HepG2 (cell line): ENCODE data around the gene METRN. TPM values are rescaled to one million over a fixed set of nuclear protein-coding genes. Genes with fewer than 3 reads are reported as not detected.

Experiments used
- BRF2 ChIP-seq: sonication (generic); formaldehyde crosslinking; IDR thresholded peaks from 2 replicates; pipeline ENCODE4 v1.8.1; 2022; ENCODE audit warnings: mild to moderate bottlenecking, missing genetic modification reagents
- SMAD1 ChIP-seq: sonication (generic); formaldehyde crosslinking; IDR thresholded peaks from 2 replicates; pipeline ENCODE4 v1.4.0; 2020; ENCODE audit warnings: missing genetic modification reagents, low read depth, mild to moderate bottlenecking, borderline replicate concordance
- WIZ ChIP-seq: sonication (generic); formaldehyde crosslinking; IDR thresholded peaks from 2 replicates; pipeline ENCODE4 v1.5.1; 2020; ENCODE audit warnings: mild to moderate bottlenecking, missing genetic modification reagents
- ZBTB3 ChIP-seq: sonication (generic); formaldehyde crosslinking; IDR thresholded peaks from 2 replicates; pipeline ENCODE4 v1.4.0; 2020; ENCODE audit warnings: low read depth, mild to moderate bottlenecking, moderate library complexity, missing genetic modification reagents, borderline replicate concordance
- ZNF280B ChIP-seq: sonication (generic); formaldehyde crosslinking; IDR thresholded peaks from 2 replicates; pipeline ENCODE4 v1.5.0; 2020; ENCODE audit warnings: missing genetic modification reagents, mild to moderate bottlenecking, borderline replicate concordance
- ZNF281 ChIP-seq: sonication (generic); formaldehyde crosslinking; IDR thresholded peaks from 2 replicates; pipeline ENCODE4 v1.4.0; 2020; ENCODE audit warnings: missing genetic modification reagents, borderline replicate concordance
- ZNF569 ChIP-seq: sonication (generic); formaldehyde crosslinking; IDR thresholded peaks from 2 replicates; pipeline ENCODE4 v1.5.0; 2020; ENCODE audit warnings: mild to moderate bottlenecking, missing genetic modification reagents, moderate library complexity, borderline replicate concordance
- ZNF713 ChIP-seq: sonication (generic); formaldehyde crosslinking; IDR thresholded peaks from 2 replicates; pipeline ENCODE4 v1.4.0; 2020; ENCODE audit warnings: mild to moderate bottlenecking, missing genetic modification reagents
- ZNF781 ChIP-seq: sonication (generic); formaldehyde crosslinking; IDR thresholded peaks from 2 replicates; pipeline ENCODE4 v1.5.1; 2020; ENCODE audit warnings: borderline replicate concordance, mild to moderate bottlenecking, missing genetic modification reagents; ENCODE audit errors: not compliant biosample characterization
- ZNF782 ChIP-seq: sonication (generic); formaldehyde crosslinking; IDR thresholded peaks from 2 replicates; pipeline ENCODE4 v1.4.0; 2020; ENCODE audit warnings: missing genetic modification reagents, mild to moderate bottlenecking, borderline replicate concordance
- polyA plus RNA-seq, 8 experiments: library from polyadenylated mRNA; depleted of rRNA in 3 of 8; stranded (reverse) in 7 of 8; unstranded in 1 of 8; fragments of >200 nt; fragmentation: Illumina TruSeq in 4 of 8; extraction: Trizol in 4 of 8; gene quantifications; 2 replicates each; pipeline versions ENCODE4 v1.2.1 to v1.2.3, GENCODE V29; 2011 to 2016; ENCODE audit warnings: low read depth in 4 of 8, missing spikeins in 1 of 8, mixed read lengths in 1 of 8; ENCODE audit not compliant: insufficient read depth in 1 of 8
- total RNA-seq, 5 experiments: library from RNA; depleted of rRNA; stranded (reverse); fragments of >200 nt; fragmentation: Illumina TruSeq; extraction: Trizol; gene quantifications; 2 replicates each; pipeline ENCODE4 v1.2.3, GENCODE V29; 2016; ENCODE audit warnings: low read depth in 1 of 5
- TF ChIP-seq, protein P1 (sequence below), 2 experiments: IDR thresholded peaks; 2 replicates each; pipeline ENCODE4 v1.6.1; 2011 to 2012; ENCODE audit warnings: low read length in 2 of 2, borderline replicate concordance in 1 of 2, low read depth in 1 of 2, mild to moderate bottlenecking in 1 of 2, moderate library complexity in 1 of 2
- TF ChIP-seq, protein P2 (sequence below): IDR thresholded peaks from 2 replicates; pipeline ENCODE4 v1.6.1; 2016
- TF ChIP-seq, protein P3 (sequence below): sonication (generic); formaldehyde crosslinking; IDR thresholded peaks from 2 replicates; pipeline ENCODE4 v1.4.0; 2020; ENCODE audit warnings: missing genetic modification reagents
- TF ChIP-seq, protein P4 (sequence below): sonication (generic); formaldehyde crosslinking; IDR thresholded peaks from 2 replicates; pipeline ENCODE4 v1.8.1; 2023; ENCODE audit warnings: mild to moderate bottlenecking, moderate library complexity, missing genetic modification reagents

METRN gene
- total and polyA plus RNA-seq, 2 of the 13 experiments (the other 11 are each of a cell fraction or from before 2014, with no cell fraction given): 25.5 to 46.1 TPM

DNA sequence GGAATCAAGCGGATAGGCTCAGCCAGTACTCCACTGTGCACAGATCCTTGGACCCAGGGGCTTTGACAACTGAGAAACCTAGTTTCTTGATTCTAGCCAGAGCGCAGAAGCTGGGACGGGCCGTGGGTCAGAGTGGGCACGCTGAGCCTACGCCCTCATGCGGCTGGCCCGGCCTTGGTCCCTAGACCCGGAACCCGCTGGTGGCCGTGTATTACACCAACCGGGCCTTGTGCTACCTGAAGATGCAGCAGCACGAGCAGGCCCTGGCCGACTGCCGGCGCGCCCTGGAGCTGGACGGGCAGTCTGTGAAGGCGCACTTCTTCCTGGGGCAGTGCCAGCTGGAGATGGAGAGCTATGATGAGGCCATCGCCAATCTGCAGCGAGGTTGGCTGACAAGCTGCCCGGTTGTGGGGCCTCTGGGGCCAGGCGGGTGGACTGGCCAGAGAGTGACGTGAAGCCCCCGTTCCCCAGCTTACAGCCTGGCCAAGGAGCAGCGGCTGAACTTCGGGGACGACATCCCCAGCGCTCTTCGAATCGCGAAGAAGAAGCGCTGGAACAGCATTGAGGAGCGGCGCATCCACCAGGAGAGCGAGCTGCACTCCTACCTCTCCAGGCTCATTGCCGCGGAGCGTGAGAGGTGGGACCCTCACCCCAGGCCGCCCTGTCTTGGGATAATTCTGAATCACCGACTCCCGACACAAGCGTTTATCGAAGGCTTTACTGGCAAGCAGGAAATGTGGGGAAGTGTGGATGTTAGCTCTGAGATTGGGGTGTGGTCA lies 33.8 kb upstream of the METRN start (continued):
- no peak for TF ChIP-seq WIZ (CRISPR knock-in tag)
- TF ChIP-seq ZNF781 (CRISPR knock-in tag): no peak
- no peak for TF ChIP-seq ZNF782 (CRISPR knock-in tag)
- no peak for TF ChIP-seq ZNF280B (CRISPR knock-in tag)
- TF ChIP-seq, protein P1, sequence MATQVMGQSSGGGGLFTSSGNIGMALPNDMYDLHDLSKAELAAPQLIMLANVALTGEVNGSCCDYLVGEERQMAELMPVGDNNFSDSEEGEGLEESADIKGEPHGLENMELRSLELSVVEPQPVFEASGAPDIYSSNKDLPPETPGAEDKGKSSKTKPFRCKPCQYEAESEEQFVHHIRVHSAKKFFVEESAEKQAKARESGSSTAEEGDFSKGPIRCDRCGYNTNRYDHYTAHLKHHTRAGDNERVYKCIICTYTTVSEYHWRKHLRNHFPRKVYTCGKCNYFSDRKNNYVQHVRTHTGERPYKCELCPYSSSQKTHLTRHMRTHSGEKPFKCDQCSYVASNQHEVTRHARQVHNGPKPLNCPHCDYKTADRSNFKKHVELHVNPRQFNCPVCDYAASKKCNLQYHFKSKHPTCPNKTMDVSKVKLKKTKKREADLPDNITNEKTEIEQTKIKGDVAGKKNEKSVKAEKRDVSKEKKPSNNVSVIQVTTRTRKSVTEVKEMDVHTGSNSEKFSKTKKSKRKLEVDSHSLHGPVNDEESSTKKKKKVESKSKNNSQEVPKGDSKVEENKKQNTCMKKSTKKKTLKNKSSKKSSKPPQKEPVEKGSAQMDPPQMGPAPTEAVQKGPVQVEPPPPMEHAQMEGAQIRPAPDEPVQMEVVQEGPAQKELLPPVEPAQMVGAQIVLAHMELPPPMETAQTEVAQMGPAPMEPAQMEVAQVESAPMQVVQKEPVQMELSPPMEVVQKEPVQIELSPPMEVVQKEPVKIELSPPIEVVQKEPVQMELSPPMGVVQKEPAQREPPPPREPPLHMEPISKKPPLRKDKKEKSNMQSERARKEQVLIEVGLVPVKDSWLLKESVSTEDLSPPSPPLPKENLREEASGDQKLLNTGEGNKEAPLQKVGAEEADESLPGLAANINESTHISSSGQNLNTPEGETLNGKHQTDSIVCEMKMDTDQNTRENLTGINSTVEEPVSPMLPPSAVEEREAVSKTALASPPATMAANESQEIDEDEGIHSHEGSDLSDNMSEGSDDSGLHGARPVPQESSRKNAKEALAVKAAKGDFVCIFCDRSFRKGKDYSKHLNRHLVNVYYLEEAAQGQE (IDR thresholded peaks at IDR 0.05; ENCODE audit: borderline replicate concordance in 1 of 2, low read depth in 1 of 2, low read length in 2 of 2): no peak
- TF ChIP-seq, protein P2, sequence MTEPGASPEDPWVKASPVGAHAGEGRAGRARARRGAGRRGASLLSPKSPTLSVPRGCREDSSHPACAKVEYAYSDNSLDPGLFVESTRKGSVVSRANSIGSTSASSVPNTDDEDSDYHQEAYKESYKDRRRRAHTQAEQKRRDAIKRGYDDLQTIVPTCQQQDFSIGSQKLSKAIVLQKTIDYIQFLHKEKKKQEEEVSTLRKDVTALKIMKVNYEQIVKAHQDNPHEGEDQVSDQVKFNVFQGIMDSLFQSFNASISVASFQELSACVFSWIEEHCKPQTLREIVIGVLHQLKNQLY (CRISPR knock-in tag): no peak
- TF ChIP-seq, protein P3, sequence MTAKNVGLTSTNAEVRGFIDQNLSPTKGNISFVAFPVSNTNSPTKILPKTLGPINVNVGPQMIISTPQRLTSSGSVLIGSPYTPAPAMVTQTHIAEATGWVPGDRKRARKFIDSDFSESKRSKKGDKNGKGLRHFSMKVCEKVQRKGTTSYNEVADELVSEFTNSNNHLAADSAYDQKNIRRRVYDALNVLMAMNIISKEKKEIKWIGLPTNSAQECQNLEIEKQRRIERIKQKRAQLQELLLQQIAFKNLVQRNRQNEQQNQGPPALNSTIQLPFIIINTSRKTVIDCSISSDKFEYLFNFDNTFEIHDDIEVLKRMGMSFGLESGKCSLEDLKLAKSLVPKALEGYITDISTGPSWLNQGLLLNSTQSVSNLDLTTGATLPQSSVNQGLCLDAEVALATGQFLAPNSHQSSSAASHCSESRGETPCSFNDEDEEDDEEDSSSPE (CRISPR knock-in tag): no peak
- TF ChIP-seq, protein P4, sequence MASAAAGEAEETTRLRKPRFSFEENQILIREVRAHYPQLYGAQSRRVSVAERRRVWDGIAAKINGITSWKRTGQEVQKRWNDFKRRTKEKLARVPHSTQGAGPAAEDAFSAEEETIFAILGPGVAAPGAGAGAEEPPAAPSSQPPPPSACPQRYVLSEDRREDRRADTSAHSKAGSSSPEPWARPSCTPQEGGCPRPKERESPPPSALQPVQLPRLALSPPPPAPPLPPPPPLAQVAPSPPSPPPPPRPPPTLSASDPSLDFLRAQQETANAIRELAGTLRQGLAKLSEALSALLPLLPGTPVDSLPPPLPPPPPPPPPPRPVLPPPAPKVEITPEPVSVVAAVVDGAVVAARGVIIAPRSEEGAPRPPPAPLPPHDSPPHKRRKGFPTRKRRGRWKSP (CRISPR knock-in tag): no peak
- peak; percentile 55; the same call in 1 of the 2 replicates for TF ChIP-seq SMAD1 (CRISPR knock-in tag)
- TF ChIP-seq ZNF713 (CRISPR knock-in tag): 0 out of 2 replicates have a peak, but pooled peaks have one; percentile 33
- no peak for TF ChIP-seq ZNF569
- TF ChIP-seq BRF2 (CRISPR knock-in tag): no peak
- TF ChIP-seq ZNF281: peak; percentile 12; the same call in 1 of the 2 replicates
- TF ChIP-seq ZBTB3 (CRISPR knock-in tag): no peak
